Motor neuron (in vitro differentiated cells): ENCODE results near the gene NBPF26. TPM values are rescaled to one million over a fixed set of nuclear protein-coding genes. Genes with fewer than 3 reads are reported as not detected.
"Not testable (repeated sequence)": the region's sequence is repeated elsewhere in the genome, so short reads cannot be mapped to it uniquely, and the experiment has no call there.

Experiments
- ATAC-seq, 8 experiments: fragments of 200-7000 bp; cut with Tn5 transposase; replicated peaks in 6 of 8; 2 replicates each; pipeline ENCODE4 v1.8.0; 2021; ENCODE audit warnings: mild to moderate bottlenecking in 8 of 8, moderate library complexity in 8 of 8
- H3K27ac ChIP-seq, 2 donors: fragments of 250-450 bp; sonication (Bioruptor Pico); 2 replicates each; pipeline ENCODE4 v1.9.0; 2021; ENCODE audit warnings: antibody characterized with exemption in 2 of 2, mild to moderate bottlenecking in 2 of 2, moderate library complexity in 1 of 2
- H3K4me1 ChIP-seq, 2 donors: fragments of 250-450 bp; sonication (Bioruptor Pico); replicated peaks in 1 of 2; 2 replicates each; pipeline ENCODE4 v1.6.1; 2021; ENCODE audit warnings: antibody characterized with exemption in 2 of 2, mild to moderate bottlenecking in 2 of 2, moderate library complexity in 1 of 2
- H3K4me3 ChIP-seq, 5 donors: fragments of 250-450 bp; sonication (Bioruptor Pico); 2 replicates each; pipeline ENCODE4 v1.9.0; 2021; ENCODE audit warnings: antibody characterized with exemption in 5 of 5, mild to moderate bottlenecking in 5 of 5, moderate library complexity in 4 of 5
- WGBS, 10 experiments: fragments of 450-650 bp; shearing (Covaris generic); methylation state at CpG; one replicate each; pipeline ENCODE4 v1.0.0; 2022; 5-methylcytosine and 5-hydroxymethylcytosine counted together
- in situ Hi-C, 9 experiments: fragments of 400-800 bp; cut with MboI; loops; one replicate each; pipeline ENCODE4 v1.15.0; 2021; ENCODE audit warnings: low sequenced_read_pairs in 9 of 9, low pct_unique_long_range_greater_than_20kb in 2 of 9; ENCODE audit not compliant: unreplicated experiment in 9 of 9
- total RNA-seq, 8 experiments: library from RNA; unstranded; fragments of 300-600 nt; gene quantifications; 2 replicates each; pipeline versions ENCODE4 v1.2.3 to v1.2.4, GENCODE V29; 2022

NBPF26 gene
- 10 to 100 TPM in 4 of 8 experiments, 1 to 10 TPM in 4; 5.7 to 19.8 (median 9.6) TPM for total RNA-seq

DNA sequence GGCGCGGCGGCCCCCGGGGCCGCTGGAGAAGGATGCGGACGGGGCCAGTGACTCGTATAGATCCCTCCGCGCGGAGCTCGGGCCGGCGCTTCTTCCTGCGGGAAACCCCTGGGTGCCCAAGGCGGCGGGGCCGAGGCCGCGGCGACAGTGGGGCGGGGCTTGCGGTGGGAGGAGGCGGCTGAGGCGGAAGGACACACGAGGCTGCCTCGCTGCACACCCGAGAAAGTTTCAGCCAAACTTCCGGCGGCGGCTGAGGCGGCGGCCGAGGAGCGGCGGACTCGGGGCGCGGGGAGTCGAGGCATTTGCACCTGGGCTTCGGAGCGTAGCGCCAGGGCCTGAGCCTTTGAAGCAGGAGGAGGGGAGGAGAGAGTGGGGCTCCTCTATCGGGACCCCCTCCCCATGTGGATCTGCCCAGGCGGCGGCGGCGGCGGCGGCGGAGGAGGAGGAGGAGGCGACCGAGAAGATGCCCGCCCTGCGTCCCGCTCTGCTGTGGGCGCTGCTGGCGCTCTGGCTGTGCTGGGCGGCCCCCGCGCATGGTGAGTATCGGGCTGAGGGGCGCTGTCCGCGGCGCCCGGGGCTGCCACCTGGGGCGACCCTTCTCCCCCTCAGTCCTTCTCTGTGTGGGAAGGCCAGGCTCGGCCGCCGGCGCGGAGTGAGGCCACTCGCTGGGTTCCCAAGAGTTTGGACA, at the start of gene NBPF26:
Gene NBPF26, plus strand, starts transcription at position 231 of the 688 bp plus-strand sequence.
- ATAC-seq: peak; percentile 71 to 98 (median 88)
- H3K4me1 ChIP-seq, in situ Hi-C loops, H3K27ac ChIP-seq: not testable (repeated sequence)
- peak within 1 kb of the TSS in 3 of 5 donors; percentile 15 to 57 (median 45) for H3K4me3 ChIP-seq
- no CpG with 5 or more reads among the region's 74 CpGs for WGBS, 10 experiments

GRCh38 chr1:120680106-120680819, 43.5 kb upstream of the NBPF26 start:
- H3K4me1 ChIP-seq, in situ Hi-C loops, H3K4me3 ChIP-seq, H3K27ac ChIP-seq: not testable (repeated sequence)
- WGBS, 10 experiments: no CpG with 5 or more reads among the region's 2 CpGs
- peak in 6 of 8 experiments; percentile 51 to 91 (median 84) for ATAC-seq

DNA sequence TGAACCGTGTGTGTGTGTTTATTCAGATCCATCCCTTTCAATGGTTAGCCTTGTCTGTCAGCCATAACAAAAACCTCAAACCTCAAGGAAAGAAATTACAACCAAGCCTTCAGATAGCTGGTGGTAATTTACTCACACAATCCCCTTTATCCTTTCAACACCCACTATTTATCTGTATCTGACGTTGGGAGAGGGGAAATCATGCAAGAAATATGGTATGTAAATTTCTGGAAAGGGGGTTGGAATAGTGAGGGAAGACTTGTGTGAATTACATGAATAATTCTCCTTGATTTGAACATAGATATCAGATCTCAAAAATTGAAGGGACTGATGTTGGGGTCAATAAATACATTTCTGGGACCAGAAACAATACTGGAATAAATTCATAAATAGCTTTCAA, 42.8 kb upstream of the NBPF26 start:
- H3K4me3 ChIP-seq, H3K4me1 ChIP-seq, H3K27ac ChIP-seq, in situ Hi-C loops: not testable (repeated sequence)
- ATAC-seq: peak in 3 of 8 experiments; percentile 27 to 62 (median 53)
- no CpG with 5 or more reads among the region's 2 CpGs for WGBS, 10 experiments

DNA sequence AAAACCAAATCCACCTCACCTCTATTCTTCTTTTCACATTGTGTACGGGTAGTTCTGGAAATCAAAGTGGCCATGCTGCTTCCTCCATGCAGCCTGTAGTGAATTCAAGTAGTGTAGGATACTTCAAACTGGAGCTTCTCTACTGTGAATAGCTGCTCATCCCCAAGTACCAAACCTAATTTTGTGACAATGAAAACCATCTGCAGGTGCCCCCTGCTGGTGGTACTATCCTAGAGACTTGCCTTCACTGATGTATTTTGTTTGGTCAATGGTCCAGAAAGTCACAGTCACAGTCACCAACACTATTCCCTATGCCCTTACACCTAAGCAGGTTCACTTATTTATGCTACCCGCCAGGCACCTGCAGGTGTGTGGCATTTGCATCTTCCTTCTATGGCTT, 39.3 kb upstream of the NBPF26 start:
- H3K4me3 ChIP-seq, in situ Hi-C loops, H3K4me1 ChIP-seq, H3K27ac ChIP-seq: not testable (repeated sequence)
- peak in 6 of 8 experiments; percentile 33 to 56 (median 48) for ATAC-seq
- no CpG with 5 or more reads among the region's 2 CpGs for WGBS, 10 experiments

GRCh38 chr1:120685622-120686021, 38.1 kb upstream of the NBPF26 start:
- WGBS, 10 experiments: no CpG with 5 or more reads among the region's 2 CpGs
- H3K4me1 ChIP-seq, H3K27ac ChIP-seq, H3K4me3 ChIP-seq, in situ Hi-C loops: not testable (repeated sequence)
- peak in 1 of 8 experiments; percentile 15 for ATAC-seq

GRCh38 chr1:120687250-120687649, 36.5 kb upstream of the NBPF26 start:
- H3K4me3 ChIP-seq, H3K4me1 ChIP-seq, H3K27ac ChIP-seq, in situ Hi-C loops, ATAC-seq: not testable (repeated sequence)
- WGBS, 10 experiments: no CpG with 5 or more reads among the region's 6 CpGs

GRCh38 chr1:120700807-120701562, 22.8 kb upstream of the NBPF26 start:
- H3K4me1 ChIP-seq, H3K27ac ChIP-seq, H3K4me3 ChIP-seq, in situ Hi-C loops: not testable (repeated sequence)
- ATAC-seq: peak; percentile 76 to 97 (median 86)
- no CpG with 5 or more reads among the region's 53 CpGs for WGBS, 10 experiments

DNA sequence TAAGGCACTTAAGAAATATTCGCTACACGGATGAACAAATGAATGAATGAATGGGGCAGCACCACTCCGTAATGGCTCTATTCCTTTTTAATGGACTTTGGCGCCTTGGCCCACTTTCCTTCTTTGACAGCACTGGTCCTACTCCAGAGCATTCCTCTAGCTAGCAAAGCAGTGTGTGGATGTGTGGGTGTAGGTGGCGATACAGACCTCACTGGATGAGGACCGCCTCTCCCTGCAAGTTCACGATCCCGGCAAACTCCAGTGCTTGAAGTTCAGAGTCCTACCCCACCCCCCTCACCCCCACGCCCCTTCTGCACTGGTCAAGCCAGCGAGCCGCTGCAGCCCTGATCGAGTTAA, 409 bp upstream of the NBPF26 start:
- in situ Hi-C loops, H3K4me1 ChIP-seq, H3K27ac ChIP-seq, H3K4me3 ChIP-seq: not testable (repeated sequence)
- WGBS, 10 experiments: no CpG with 5 or more reads among the region's 12 CpGs
- peak in 1 of 8 experiments; percentile 74 for ATAC-seq

DNA sequence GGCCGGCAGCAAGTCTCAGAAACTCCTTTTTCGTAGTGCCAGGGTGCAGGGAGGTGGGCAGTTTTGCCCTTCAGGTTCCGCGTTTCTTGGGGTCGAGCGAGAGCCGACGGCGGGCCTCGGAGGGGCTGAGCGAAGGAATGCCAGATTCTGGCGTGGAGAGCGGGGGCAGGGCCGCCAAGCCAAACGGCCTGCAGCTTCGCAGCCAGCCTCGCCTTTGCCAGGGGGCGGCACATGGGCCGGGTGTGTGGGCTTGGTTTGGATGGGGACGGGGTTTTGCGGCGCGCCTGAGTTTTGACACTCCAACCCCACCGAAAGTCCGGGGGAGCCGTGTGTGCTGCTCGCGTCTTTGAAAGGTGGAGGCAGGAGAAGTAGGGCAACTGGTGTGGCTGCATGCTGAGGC, 762 bp downstream of the NBPF26 start:
- WGBS, 10 experiments: no CpG with 5 or more reads among the region's 28 CpGs
- ATAC-seq, H3K27ac ChIP-seq, H3K4me1 ChIP-seq, in situ Hi-C loops: not testable (repeated sequence)
- peak overlapping the region in 2 of 5 donors; percentile 45 to 57 for H3K4me3 ChIP-seq

DNA sequence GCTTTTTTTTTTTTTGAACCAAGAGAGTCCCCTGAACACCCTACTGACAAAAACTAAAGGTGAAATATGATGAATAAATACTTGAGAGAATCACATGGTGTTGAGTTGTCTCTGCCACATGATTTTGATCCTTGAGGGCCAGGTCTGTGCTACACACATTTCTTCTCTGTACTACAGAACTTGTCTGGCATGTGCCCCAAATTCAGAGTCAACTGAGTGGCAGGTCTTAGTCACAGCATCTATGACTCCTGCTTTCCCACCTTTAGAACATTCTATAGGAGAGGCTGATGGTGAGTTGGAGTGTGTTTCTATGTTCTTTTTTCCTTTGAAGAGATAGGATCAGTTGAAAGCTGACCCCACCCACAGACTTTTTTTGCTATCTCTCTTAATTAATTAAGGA, 5.1 kb downstream of the NBPF26 start:
- H3K4me3 ChIP-seq, ATAC-seq, in situ Hi-C loops, H3K4me1 ChIP-seq, H3K27ac ChIP-seq: not testable (repeated sequence)

GRCh38 chr1:120769090-120769489, 45.3 kb downstream of the NBPF26 start:
- WGBS, 10 experiments: no CpG with 5 or more reads among the region's 3 CpGs
- H3K4me1 ChIP-seq, H3K27ac ChIP-seq, H3K4me3 ChIP-seq, in situ Hi-C loops, ATAC-seq: not testable (repeated sequence)

DNA sequence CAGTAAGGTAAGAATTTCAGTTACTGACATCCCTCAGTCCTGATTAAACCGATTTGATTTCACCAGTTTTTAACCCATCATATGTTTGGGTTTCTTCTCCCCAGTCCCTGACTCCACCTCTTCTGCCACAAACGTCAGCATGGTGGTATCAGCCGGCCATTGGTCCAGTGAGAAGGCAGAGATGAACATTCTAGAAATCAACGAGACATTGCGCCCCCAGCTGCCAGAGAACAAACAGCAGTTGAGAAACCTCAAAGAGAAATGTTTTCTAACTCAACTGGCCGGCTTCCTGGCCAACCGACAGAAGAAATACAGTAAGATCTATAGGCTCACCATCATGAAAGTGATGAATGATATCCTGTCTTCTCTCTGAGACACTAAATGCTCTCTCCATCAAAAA, 81.7 kb downstream of the NBPF26 start:
- H3K4me3 ChIP-seq, in situ Hi-C loops, ATAC-seq, H3K4me1 ChIP-seq, H3K27ac ChIP-seq: not testable (repeated sequence)
- no CpG with 5 or more reads among the region's 7 CpGs for WGBS, 10 experiments

GRCh38 chr1:120811822-120812221, 88.1 kb downstream of the NBPF26 start:
- no CpG with 5 or more reads among the region's 10 CpGs for WGBS, 10 experiments
- H3K4me1 ChIP-seq, in situ Hi-C loops, ATAC-seq, H3K27ac ChIP-seq, H3K4me3 ChIP-seq: not testable (repeated sequence)
